Neutrophil (primary cell): Measurements from ENCODE around the gene NAALADL2.

Experiments
- H3K27ac ChIP-seq: fragments of 200-600 bp; sonication (generic); 2 replicates; pipeline ENCODE4 v1.5.1; 2016; ENCODE audit warnings: mild to moderate bottlenecking, moderate library complexity
- H3K27me3 ChIP-seq: fragments of 200-600 bp; sonication (generic); 2 replicates; pipeline ENCODE4 v1.6.0; 2016; ENCODE audit warnings: mild to moderate bottlenecking
- H3K36me3 ChIP-seq: fragments of 200-600 bp; sonication (generic); 2 replicates; pipeline ENCODE4 v1.5.1; 2017
- H3K4me1 ChIP-seq, 2 experiments: fragments of 200-600 bp in 1 of 2; sonication (generic) in 1 of 2; 1 replicate in 1 of 2; 2 replicates in 1 of 2; pipeline versions ENCODE4 v1.5.1 to v1.6.1; 2013 to 2016; ENCODE audit warnings: low read depth in 1 of 2, low read length in 1 of 2, mild to moderate bottlenecking in 1 of 2, moderate library complexity in 1 of 2; ENCODE audit not compliant: control insufficient read depth in 1 of 2, insufficient read depth in 1 of 2
- H3K4me3 ChIP-seq, 2 experiments: fragments of 200-600 bp in 1 of 2; sonication (generic) in 1 of 2; 1 replicate in 1 of 2; 2 replicates in 1 of 2; pipeline ENCODE4 v1.5.1; 2013 to 2016; ENCODE audit warnings: low read depth in 1 of 2, low read length in 1 of 2, mild to moderate bottlenecking in 1 of 2, moderate library complexity in 1 of 2
- H3K9me3 ChIP-seq: fragments of 200-600 bp; sonication (generic); 2 replicates; pipeline ENCODE4 v1.5.1; 2016
- TF ChIP-seq, protein P1 (sequence below): fragments of 200-600 bp; sonication (generic); IDR thresholded peaks from 2 replicates; pipeline ENCODE4 v1.5.1; 2016; ENCODE audit warnings: antibody characterized with exemption

NAALADL2 gene

DNA sequence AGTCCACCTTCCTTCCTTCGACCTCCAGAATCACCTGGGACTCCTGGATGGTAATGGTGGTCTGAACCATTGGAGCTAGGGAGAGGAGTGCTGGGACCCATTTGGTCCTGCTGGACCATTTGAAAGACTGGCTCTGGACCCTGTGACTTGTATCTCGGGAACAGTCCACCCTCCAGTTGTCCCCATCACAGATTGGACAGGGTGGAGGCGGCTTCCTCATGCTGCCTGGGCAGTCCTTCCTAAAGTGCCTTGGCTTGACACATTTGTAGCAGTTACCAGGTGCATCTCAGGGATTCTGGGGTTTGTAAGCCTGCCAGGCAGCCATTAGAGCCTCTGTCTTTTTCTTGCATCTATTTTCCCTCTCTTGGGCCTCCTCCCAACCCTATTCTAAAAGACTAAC, 758.1 kb downstream of the NAALADL2 start:
- no peak overlapping the region for H3K27ac ChIP-seq
- no peak overlapping the region for H3K4me3 ChIP-seq
- H3K9me3 ChIP-seq, result peaks cover 3% of the 10 kb centered on the region
- no peaks in the 10 kb centered on the region for H3K36me3 ChIP-seq
- no peaks in the 10 kb centered on the region for H3K27me3 ChIP-seq
- TF ChIP-seq, protein P1, sequence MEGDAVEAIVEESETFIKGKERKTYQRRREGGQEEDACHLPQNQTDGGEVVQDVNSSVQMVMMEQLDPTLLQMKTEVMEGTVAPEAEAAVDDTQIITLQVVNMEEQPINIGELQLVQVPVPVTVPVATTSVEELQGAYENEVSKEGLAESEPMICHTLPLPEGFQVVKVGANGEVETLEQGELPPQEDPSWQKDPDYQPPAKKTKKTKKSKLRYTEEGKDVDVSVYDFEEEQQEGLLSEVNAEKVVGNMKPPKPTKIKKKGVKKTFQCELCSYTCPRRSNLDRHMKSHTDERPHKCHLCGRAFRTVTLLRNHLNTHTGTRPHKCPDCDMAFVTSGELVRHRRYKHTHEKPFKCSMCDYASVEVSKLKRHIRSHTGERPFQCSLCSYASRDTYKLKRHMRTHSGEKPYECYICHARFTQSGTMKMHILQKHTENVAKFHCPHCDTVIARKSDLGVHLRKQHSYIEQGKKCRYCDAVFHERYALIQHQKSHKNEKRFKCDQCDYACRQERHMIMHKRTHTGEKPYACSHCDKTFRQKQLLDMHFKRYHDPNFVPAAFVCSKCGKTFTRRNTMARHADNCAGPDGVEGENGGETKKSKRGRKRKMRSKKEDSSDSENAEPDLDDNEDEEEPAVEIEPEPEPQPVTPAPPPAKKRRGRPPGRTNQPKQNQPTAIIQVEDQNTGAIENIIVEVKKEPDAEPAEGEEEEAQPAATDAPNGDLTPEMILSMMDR, result no peak
- no peaks in the 10 kb centered on the region for H3K4me1 ChIP-seq

DNA sequence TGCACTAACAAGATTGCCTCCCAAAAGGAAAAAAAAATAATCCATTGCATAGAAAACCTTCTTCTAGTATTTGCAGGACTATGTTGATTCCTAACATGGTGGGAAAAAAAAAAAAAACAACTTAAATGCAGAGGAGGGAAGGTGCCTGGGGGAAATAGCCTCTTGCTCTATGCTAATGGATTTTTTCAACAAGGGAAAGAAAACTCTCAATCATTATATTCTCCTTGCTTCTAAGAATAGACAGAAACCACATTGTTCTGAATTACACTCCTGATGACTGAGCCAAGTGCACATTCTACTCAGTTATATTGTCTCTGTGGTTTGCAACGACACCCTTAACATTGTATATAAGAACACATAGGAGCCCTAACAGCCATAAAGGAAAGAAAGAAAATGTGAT, 760.2 kb downstream of the NAALADL2 start:
- H3K4me3 ChIP-seq, result no peak overlapping the region
- no peaks in the 10 kb centered on the region for H3K4me1 ChIP-seq
- TF ChIP-seq, protein P1, result no peak
- H3K27ac ChIP-seq, result no peak overlapping the region
- H3K36me3 ChIP-seq, result no peaks in the 10 kb centered on the region
- H3K27me3 ChIP-seq, result no peaks in the 10 kb centered on the region
- peaks cover 3% of the 10 kb centered on the region for H3K9me3 ChIP-seq

DNA sequence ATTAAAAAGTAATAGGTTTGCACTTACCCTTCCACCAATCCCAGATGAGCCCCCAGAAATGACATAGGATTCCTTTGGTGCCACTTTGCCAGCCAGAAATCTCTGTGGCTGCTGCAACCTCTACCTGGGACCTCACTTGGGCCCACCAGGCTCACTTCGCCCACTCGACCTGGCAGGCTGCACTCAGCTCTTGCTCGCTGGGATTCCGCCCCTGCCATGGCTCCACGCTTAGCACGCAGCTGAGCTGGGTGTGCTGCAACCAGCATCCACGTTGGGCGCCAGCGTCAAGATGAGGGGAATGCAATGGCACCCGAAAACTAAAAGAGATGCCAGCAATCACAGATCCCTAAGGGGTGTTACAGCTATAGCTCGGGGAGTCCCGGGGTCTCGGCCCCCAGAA, 761.0 kb downstream of the NAALADL2 start:
- no peak overlapping the region for H3K4me3 ChIP-seq

DNA sequence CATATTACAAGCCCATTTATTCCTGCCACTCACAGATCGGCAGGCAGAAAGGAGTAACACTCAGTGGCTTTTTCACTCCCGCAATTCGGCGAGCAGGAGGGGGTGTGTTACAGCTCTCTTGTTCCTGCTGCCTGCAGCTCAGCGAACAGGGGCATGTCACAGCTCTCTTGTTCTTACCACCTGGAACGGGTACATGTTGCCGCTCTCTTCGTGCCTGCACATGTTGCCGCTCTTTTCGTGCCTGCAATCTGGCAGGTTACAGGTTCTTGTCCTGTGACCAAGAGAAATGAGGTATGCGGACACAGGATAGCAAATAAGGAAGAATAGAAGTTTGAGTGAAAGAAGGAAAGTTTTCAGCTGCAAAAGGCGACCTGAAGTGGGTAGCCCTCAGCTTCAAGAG, 761.4 kb downstream of the NAALADL2 start:
- TF ChIP-seq, protein P1, result no peak
- Histone ChIP-seq H3K36me3 (no peaks in the 10 kb centered on the region), H3K9me3 (peaks cover 3% of the 10 kb centered on the region), H3K27me3 (no peaks in the 10 kb centered on the region), H3K27ac (no peak overlapping the region), H3K4me3 (no peak overlapping the region), H3K4me1 (no peaks in the 10 kb centered on the region)

More for the DNA sequence above, 761.0 kb downstream of the NAALADL2 start:
- Histone ChIP-seq H3K36me3 (no peaks in the 10 kb centered on the region), H3K9me3 (peaks cover 3% of the 10 kb centered on the region), H3K27me3 (no peaks in the 10 kb centered on the region), H3K4me1 (no peaks in the 10 kb centered on the region), H3K27ac (no peak overlapping the region)
- TF ChIP-seq, protein P1, result no peak

DNA sequence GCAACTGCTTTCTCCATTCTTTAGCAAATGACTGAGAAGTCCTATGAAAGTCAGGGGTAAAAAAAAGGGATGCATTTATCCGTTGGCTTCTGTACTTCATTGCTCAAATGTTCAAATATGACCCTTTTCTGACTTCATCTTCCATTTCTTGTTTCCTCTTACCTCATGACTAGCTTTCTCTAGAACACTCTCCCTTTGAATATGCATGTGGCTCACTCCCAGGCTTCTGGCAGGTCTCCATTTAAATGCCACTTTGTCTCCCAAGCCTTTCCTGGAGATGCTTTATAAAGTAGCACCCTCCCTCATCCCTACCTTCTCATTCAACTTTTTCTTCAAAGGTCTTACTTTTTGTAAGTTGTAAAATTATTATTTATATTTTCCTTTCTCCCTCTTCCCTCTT, 781.8 kb downstream of the NAALADL2 start:
- Histone ChIP-seq H3K9me3 (no peaks in the 10 kb centered on the region), H3K36me3 (no peaks in the 10 kb centered on the region), H3K4me3 (no peak overlapping the region), H3K4me1 (no peaks in the 10 kb centered on the region), H3K27me3 (no peaks in the 10 kb centered on the region), H3K27ac (no peak overlapping the region)
- TF ChIP-seq, protein P1, result no peak

DNA sequence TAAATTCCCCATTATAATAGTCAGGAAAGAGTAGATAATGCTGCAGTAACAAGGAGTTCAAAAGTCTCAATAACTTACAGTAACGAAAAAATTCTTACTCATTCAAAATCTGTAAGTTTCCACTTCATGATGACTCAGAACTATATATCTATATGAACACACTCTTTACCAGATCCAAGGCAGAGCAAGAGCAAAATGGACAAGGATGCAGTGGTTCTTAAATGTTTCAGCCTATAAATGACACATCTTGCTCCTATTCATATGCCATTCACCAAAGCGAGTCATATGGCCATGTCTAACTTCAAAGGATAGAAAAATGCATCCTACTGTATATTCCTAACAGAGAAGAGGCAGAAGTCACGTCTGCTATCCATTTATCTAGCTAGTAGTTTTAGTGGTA, 787.7 kb downstream of the NAALADL2 start:
- TF ChIP-seq, protein P1, result no peak

More for the DNA sequence above, 787.7 kb downstream of the NAALADL2 start:
- no peak overlapping the region for H3K27ac ChIP-seq
- no peaks in the 10 kb centered on the region for H3K27me3 ChIP-seq
- H3K4me1 ChIP-seq, result no peaks in the 10 kb centered on the region
- H3K4me3 ChIP-seq, result no peak overlapping the region
- no peaks in the 10 kb centered on the region for H3K36me3 ChIP-seq
- H3K9me3 ChIP-seq, result no peaks in the 10 kb centered on the region
